H1 (cell line): ENCODE data around the gene RRAS2. TPM values are rescaled to one million over a fixed set of nuclear protein-coding genes. Genes with fewer than 3 reads are reported as not detected.

ENCODE experiments used
- CEBPB ChIP-seq: IDR thresholded peaks from 2 replicates; pipeline ENCODE4 v1.6.1; 2012; ENCODE audit warnings: low read depth, low read length
- POLR2AphosphoS5 ChIP-seq: IDR thresholded peaks from 2 replicates; pipeline ENCODE4 v1.6.1; 2011; ENCODE audit warnings: low read depth, low read length
- polyA plus RNA-seq, 7 experiments: library from polyadenylated mRNA; depleted of rRNA in 3 of 7; stranded (reverse) in 5 of 7; unstranded in 2 of 7; fragments of >200 nt in 5 of 7; fragments of 200-250 nt in 2 of 7; gene quantifications; 1 replicate in 5 of 7; 2 replicates in 1 of 7; 4 replicates in 1 of 7; pipeline versions ENCODE4 v1.2.1 to v1.2.3, GENCODE V29; 2011 to 2013; ENCODE audit warnings: missing spikeins in 2 of 7, mixed read lengths in 2 of 7
- total RNA-seq: library from RNA; stranded (reverse); fragmentation: NEBNext Ultra II Directional; extraction: Animal tissue kit (Norgen Biotek cat#: 25700); gene quantifications from 2 replicates; pipeline ENCODE4 v1.2.1, GENCODE V29; 2021
- TF ChIP-seq, protein P1 (sequence below): fragments of 300-600 bp; sonication (generic); IDR thresholded peaks from 2 replicates; pipeline ENCODE4 v1.7.1; 2012; ENCODE audit warnings: low read length, moderate library complexity, mild to moderate bottlenecking, inconsistent platforms; ENCODE audit not compliant: insufficient replicate concordance

RRAS2 gene
- total and polyA plus RNA-seq, 2 of the 8 experiments (the other 6 are each of a cell fraction or from before 2014, with no cell fraction given): 72.3 to 234 TPM

DNA sequence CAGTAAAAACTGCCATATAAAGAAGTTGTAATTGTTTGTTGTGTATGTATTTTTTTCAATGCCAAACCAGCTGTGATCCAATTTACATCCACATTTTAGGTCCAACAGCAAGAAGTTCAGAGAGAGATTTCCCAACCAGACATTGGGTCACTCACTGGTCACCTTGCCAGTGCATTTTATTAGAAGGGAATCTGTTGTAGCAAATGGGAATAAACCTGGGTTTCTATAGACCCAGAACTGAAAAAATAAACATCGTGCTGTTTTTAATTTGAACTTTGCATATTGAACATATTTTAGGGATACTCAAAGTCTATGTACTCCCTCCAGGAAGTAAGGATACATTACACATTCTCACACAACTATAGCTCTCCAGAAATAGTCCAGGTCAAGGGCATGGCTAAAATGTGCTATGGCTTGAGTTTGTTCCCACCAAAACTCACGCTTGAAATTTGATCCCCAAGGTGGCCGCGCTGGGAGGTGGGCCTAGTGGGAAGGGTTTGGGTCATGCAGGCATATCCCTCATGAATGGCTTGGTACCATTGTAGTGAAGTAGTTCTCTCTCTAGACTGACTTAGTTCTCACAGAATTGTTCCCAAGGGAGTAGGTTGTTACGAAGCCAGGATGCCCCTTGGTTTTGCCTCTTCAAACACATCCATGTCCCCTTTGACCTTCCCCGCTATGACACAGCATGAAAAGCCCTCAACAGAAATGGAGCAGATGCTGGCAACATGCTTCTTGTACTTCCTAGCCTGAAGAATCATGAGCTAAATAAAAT lies 90.9 kb downstream of the RRAS2 start (continued):
- TF ChIP-seq, protein P1, sequence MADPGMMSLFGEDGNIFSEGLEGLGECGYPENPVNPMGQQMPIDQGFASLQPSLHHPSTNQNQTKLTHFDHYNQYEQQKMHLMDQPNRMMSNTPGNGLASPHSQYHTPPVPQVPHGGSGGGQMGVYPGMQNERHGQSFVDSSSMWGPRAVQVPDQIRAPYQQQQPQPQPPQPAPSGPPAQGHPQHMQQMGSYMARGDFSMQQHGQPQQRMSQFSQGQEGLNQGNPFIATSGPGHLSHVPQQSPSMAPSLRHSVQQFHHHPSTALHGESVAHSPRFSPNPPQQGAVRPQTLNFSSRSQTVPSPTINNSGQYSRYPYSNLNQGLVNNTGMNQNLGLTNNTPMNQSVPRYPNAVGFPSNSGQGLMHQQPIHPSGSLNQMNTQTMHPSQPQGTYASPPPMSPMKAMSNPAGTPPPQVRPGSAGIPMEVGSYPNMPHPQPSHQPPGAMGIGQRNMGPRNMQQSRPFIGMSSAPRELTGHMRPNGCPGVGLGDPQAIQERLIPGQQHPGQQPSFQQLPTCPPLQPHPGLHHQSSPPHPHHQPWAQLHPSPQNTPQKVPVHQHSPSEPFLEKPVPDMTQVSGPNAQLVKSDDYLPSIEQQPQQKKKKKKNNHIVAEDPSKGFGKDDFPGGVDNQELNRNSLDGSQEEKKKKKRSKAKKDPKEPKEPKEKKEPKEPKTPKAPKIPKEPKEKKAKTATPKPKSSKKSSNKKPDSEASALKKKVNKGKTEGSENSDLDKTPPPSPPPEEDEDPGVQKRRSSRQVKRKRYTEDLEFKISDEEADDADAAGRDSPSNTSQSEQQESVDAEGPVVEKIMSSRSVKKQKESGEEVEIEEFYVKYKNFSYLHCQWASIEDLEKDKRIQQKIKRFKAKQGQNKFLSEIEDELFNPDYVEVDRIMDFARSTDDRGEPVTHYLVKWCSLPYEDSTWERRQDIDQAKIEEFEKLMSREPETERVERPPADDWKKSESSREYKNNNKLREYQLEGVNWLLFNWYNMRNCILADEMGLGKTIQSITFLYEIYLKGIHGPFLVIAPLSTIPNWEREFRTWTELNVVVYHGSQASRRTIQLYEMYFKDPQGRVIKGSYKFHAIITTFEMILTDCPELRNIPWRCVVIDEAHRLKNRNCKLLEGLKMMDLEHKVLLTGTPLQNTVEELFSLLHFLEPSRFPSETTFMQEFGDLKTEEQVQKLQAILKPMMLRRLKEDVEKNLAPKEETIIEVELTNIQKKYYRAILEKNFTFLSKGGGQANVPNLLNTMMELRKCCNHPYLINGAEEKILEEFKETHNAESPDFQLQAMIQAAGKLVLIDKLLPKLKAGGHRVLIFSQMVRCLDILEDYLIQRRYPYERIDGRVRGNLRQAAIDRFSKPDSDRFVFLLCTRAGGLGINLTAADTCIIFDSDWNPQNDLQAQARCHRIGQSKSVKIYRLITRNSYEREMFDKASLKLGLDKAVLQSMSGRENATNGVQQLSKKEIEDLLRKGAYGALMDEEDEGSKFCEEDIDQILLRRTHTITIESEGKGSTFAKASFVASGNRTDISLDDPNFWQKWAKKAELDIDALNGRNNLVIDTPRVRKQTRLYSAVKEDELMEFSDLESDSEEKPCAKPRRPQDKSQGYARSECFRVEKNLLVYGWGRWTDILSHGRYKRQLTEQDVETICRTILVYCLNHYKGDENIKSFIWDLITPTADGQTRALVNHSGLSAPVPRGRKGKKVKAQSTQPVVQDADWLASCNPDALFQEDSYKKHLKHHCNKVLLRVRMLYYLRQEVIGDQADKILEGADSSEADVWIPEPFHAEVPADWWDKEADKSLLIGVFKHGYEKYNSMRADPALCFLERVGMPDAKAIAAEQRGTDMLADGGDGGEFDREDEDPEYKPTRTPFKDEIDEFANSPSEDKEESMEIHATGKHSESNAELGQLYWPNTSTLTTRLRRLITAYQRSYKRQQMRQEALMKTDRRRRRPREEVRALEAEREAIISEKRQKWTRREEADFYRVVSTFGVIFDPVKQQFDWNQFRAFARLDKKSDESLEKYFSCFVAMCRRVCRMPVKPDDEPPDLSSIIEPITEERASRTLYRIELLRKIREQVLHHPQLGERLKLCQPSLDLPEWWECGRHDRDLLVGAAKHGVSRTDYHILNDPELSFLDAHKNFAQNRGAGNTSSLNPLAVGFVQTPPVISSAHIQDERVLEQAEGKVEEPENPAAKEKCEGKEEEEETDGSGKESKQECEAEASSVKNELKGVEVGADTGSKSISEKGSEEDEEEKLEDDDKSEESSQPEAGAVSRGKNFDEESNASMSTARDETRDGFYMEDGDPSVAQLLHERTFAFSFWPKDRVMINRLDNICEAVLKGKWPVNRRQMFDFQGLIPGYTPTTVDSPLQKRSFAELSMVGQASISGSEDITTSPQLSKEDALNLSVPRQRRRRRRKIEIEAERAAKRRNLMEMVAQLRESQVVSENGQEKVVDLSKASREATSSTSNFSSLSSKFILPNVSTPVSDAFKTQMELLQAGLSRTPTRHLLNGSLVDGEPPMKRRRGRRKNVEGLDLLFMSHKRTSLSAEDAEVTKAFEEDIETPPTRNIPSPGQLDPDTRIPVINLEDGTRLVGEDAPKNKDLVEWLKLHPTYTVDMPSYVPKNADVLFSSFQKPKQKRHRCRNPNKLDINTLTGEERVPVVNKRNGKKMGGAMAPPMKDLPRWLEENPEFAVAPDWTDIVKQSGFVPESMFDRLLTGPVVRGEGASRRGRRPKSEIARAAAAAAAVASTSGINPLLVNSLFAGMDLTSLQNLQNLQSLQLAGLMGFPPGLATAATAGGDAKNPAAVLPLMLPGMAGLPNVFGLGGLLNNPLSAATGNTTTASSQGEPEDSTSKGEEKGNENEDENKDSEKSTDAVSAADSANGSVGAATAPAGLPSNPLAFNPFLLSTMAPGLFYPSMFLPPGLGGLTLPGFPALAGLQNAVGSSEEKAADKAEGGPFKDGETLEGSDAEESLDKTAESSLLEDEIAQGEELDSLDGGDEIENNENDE: no peak
- TF ChIP-seq CEBPB (no peak), POLR2AphosphoS5 (no peak; the same call in 1 of the 2 replicates)
- TF ChIP-seq, all 59 proteins: peak for 3
